ENCODE data around the gene FMO1.

DNA sequence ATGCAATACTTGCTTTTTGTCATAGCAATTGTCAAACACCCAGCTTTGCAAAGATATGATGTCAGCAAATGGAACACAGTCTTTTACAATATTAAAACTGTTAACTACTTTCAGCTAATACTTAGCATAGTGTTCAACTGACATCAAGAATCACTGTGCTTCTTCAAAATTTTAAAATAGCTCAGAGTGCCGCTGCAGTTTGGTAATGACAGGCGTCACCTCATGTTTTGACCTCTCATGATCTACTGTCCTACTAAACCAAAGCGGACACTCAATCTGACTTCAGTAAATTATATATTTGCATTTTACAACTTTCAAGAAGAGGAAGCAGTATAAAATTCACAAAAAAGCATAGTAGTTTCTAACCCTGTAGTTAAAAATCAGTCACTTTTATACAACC is 2.0 kb downstream of the FMO1 start:
- TF ChIP-seq, protein P1, sequence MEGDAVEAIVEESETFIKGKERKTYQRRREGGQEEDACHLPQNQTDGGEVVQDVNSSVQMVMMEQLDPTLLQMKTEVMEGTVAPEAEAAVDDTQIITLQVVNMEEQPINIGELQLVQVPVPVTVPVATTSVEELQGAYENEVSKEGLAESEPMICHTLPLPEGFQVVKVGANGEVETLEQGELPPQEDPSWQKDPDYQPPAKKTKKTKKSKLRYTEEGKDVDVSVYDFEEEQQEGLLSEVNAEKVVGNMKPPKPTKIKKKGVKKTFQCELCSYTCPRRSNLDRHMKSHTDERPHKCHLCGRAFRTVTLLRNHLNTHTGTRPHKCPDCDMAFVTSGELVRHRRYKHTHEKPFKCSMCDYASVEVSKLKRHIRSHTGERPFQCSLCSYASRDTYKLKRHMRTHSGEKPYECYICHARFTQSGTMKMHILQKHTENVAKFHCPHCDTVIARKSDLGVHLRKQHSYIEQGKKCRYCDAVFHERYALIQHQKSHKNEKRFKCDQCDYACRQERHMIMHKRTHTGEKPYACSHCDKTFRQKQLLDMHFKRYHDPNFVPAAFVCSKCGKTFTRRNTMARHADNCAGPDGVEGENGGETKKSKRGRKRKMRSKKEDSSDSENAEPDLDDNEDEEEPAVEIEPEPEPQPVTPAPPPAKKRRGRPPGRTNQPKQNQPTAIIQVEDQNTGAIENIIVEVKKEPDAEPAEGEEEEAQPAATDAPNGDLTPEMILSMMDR (conservative IDR thresholded peaks at IDR 0.05; ENCODE audit: low read depth, low read length): no peak
- TF ChIP-seq EZH2 (IDR thresholded peaks at IDR 0.05; ENCODE audit: borderline replicate concordance, low read depth, low read length, poor library complexity, severe bottlenecking): no peak
